CD4-positive, alpha-beta T cell treated with Interferon alpha-2 for 1 hour (primary cell): ENCODE data around the gene ASPM.
"Not testable (repeated sequence)": the region's sequence is repeated elsewhere in the genome, so short reads cannot be mapped to it uniquely, and the experiment has no call there.

Experiments used
- DNase-seq, 2 donors: peaks; one replicate each; pipeline ENCODE4 v3.0.0-alpha.2; 2020 to 2022

The ASPM gene

DNA sequence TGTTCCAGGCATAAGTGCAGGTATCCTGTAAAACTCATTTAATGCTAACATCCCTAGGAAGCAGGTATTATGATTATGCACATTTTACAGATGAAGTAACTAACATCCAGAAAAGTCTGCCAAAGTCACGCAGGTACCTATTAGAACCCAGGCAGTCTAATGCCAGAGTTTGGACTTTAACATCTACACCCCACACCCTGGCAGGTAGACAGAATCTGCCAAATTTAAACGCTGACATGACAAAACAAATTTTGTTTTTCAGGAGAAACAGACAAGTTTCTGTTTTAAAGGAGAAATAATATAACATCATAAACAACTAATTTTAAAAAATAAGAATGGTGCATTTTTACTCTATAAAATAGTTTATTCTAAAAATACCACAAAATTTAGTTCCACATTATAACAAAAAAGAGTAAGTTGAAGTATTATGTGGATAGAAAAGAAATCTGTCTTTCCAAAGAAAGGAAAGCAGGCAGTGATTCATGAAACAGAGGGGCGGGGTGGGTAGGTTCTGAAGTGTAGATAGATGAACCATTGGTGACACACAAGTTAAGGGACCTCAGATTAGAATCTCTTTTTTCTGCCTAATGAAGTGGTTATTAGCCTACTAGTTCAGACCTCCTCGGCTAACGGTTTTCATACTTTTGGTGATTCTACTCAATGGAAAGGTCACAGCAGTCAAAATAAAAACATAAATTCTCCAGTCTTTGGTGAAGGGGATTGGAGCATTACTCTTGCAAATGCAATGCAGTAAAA, 1.7 kb downstream of the ASPM start:
- peak in 1 of 2 donors; percentile 33 for DNase-seq

DNA sequence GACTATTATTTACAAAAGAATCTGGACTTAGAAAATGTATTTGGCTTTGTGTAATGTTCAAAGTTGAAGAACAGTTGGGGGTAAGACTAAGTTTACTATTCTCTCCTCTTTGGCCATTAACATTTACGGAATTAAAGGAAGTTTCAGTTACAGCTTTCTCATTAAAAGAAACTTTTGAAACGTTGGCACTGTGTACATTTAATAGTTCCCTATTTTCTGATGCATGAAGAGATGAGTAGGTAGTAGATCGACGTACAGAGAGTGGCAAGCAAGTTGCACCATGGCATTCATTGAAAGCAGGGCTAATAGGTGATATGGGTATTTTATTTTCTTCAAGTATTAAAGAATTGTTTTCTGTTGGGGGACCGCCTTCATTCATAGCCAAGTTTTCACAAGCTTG, 3.2 kb downstream of the ASPM start:
- no peak for DNase-seq

DNA sequence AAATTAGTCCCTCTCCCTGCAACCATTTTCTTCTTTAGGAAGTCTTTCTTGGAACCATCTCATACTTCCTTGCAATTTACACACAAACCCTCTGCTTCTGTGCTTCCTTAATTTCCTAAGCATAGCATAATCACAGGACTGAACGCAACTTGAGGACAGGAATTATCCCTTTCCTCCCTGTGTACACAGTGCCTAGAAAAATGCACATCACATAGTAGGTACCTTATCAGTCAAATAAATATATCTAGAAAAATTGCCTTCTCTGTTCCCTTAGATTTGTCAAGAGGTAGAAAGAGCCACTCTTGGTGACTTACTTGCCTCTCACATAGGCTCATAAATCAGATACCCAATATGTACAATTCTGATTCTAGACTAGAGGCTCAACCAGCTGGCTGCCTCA, 4.9 kb downstream of the ASPM start:
- no peak for DNase-seq

DNA sequence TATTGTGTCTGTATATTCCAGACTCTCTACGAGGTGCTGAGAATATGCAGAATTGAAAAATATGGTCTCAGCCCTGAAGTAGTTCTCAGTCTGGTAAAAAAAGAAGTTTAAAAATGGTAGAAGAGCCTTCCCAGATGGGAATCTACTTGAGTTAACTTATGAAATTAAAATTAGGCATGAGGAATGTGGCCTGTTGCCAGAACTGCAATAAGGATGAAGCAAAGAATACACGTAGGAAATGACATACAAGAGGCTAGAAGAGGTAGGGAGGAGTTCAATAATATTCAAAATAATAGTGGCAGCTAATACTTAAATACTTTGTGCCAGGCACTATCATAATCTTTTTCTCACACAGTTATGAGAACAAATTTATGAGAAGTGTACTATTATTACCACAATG, 6.3 kb downstream of the ASPM start:
- DNase-seq = no peak

DNA sequence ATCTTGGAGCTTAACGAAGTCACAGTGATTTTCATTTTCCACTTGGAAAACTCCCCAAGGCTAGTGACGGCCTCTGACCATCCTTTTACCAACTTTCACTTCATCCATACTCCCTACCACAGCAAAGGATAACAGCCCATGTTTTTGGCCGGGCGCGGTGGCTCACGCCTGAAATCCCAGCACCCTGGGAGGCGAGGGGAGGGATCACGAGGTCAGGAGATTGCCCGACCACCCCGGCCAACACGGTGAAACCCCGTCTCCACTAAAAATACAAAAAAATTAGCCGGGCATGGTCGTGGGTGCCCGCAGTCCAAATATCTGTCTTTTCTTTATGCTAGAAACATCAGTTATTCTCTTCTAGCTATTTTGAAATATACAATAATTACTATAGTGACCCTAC, 7.3 kb downstream of the ASPM start:
- no peak for DNase-seq

DNA sequence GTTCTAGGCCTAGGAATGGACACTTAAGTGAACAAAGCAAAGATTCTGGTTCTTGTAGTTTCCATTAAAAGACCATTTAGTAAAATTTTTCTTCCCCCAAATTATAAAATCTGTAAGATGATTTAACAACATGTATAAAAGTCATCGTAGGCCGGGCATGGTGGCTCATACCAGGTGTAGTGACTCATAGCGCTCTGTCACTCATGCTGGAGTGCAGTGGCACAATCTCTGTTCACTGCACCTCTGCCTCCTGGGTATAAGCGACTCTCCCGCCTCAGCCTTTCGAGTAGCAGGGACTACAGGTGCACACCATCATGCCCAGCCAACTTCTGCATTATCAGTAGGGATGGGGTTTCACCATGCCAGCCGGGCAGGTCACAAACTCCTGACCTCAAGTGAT, 9.1 kb downstream of the ASPM start:
- no peak for DNase-seq

DNA sequence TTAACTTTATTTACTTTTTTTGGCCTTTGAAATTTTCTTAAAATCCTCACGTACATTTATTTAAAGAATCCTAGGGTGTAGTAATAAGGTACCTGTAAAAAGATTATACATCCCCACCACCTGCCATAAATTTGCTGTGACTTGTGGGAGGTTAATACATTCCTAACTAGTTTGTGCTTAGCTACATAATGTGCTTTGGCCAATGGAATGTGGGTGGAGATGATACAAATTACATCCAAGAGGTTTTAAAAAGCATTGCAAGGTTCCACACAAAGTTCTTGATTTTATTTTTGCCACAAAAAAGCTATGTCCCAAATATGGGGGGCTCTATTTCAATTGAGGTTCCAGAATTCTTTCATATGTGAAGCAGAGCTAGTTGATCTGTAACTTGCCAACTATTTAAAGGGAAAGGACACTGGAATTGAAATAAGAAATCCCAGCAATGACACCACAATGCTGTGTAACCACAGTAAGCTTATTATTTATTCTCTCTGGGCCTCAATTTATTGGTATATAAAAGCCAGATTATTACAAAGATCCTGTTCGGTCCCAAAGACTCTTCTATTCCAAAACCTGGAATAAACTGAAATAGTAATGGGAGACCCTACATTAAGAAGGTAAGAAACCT, 15.7 kb downstream of the ASPM start:
- DNase-seq = no peak

DNA sequence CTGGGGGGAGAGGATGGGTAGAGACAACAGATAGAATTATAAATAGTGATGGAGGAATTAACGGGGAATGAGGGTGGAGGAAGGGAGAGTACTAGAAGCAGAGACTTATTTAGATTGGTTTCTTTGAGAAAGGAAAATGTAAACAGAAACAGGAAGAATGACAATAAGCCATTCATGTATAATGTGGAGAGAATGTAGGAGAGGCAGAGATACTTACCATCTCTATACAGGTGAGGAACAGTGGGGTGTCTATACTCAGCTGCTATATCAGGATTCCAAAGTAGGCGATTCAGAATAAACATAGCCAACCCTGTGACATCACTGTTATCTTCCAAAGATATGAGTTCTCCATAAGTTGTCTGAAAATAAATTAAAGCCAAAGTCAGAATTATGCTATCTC, 16.8 kb downstream of the ASPM start:
- DNase-seq = no peak

DNA sequence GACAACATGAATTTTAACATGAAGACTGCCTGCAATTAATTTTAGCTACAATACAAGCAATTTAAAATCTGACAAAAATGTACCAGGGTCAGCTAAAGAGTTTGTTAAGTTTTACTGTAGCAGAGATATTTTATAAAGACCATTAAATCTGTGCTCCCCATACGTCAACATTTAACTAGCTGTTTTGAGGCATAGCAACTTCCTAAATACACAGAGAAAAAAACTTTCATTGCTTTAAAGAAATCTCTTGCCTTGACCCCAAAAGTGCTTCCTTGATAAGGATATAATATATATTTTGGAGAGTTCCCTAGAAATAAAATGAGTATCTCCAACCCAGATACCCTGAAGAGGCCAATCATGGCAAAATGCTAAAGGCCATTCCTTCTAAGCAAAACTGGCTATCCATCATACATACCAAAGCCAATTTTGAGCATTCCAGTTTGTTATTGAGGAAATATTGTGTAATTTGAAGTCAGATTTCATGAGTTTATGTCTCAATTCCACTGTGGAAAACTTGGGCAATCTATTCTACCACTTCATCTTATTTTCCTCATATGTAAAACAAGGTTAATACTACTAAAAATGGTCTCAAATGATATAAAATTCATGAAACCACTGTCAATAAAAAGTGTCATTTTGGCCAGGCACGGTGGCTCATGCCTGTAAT, 19.1 kb downstream of the ASPM start:
- no peak for DNase-seq

DNA sequence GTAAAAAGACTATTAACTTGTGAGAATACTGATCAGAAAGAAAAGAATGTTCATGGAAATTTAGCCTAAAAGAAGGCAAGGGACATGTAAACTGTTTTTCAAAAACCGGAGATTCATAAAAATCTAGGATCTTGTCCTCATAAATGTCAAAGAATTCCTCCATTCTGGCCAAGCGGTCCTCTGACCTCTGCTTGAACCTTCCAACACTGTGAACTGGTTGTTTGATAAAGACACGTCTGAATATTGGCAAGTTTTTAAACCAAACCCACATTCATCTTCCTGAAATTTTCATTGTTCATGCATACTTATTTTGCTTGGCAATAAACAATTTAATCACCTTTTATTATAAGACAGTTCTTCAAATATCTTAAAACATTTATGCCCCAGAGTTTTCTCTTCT, 19.8 kb downstream of the ASPM start:
- DNase-seq = no peak

DNA sequence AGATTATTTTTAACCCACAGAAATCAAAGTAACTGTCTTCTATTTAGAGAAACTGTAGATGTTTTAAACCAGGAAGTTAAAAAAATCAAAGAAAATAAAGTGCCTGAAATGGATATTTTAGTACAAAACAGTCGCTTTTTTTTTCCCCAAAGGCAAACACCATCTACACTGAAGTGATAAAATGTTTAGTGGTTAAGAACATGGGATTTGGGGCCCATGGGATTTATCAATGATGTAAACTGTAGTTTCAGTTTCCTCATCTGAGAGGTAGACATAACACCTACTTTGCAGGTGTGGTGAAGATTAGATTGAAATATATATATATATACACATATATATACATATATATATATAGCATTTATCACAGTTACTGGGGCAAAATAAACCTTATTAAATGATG, 22.1 kb downstream of the ASPM start:
- no peak for DNase-seq

DNA sequence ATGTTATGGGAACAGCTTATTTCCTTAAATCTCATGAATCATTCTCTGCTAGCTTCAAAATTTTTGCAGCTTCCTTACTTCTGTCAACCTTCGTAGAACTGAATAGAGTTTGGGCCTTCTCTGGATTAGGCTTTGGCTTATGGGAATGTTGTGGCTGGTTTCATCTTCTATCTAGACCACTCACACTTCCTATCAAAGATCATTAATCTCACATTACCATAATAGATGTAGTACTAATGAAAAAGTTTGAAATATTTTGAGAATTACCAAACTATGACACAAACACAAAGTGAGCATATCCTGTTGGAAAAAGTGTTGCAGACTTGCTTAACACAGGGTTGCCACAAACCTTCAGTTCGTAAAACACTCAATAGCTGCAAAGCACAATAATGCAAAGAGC, 30.3 kb downstream of the ASPM start:
- no peak for DNase-seq

DNA sequence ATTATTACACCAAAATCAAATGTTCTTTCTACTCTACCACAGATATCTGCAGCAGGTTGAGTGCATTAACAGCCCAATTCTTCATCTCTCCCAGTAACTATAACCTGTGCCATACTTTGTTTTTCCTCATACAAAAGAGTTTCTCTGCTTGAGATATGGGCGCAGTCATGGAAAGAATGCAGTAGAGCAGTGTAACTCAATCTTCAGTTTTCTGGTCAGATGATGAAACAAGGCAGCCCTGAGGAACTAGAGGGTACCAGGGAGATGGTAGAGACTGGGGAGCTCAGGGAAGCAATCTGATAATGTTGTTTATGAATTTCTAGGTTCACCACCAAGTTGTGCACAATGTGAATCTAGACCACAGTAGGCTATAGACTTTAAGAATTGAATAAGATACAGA, 39.6 kb downstream of the ASPM start:
- DNase-seq = no peak

DNA sequence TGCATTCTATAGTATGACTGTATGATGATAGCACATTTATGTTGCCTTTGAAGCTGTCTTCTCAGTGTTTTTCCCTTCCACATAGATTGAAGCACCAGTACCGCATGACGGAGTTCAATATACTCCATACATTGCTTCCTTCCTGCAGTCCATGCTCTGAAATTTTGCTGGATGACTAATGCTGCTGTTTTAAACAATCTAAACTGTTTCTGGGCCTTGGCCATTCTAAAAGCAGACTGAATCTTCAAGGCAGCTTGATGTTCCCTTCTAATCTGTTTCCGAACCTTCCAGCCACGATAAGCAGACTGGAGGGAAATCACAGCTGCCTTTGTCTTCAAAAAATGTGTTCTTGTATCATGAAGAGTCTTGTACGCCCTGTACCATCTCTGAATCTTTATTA, 43.2 kb downstream of the ASPM start:
- no peak for DNase-seq

DNA sequence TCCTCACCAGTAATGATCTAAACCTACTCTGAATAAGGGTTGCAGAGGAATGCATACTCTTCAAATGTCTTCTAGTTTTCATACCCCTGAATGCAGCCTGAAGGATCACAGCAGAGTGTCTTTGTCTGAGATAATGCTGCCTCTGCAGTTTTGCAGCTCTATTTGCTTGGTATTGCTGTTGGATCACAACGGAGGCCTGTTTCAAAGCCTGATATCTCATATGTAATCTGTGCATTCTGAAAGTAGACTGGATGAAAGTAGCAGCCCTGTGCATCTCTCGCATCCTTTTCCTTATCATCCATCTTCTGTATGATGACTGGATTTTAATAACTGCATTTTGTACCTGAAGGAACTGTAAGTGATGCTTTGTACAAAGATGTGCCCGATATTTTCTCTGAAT, 44.5 kb downstream of the ASPM start:
- no peak for DNase-seq

DNA sequence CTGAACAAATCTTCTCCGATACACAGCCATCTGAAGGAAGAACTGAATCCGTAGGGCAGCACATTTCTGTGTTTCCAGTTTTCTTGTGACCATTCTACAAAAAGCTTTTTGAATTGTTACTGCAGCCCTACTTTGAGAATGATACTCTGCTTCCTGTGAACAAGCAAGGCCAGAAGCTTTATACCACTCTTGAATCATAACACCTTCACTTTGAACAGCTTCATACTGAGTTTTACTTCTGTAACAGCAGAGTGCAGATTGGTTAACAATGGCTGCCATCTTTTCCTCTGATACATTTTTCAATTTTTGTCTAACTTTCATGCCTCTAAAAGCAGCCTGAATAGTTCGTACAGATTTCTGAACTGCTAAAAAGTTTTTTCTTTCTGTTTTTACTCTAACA, 45.8 kb downstream of the ASPM start:
- no peak for DNase-seq

DNA sequence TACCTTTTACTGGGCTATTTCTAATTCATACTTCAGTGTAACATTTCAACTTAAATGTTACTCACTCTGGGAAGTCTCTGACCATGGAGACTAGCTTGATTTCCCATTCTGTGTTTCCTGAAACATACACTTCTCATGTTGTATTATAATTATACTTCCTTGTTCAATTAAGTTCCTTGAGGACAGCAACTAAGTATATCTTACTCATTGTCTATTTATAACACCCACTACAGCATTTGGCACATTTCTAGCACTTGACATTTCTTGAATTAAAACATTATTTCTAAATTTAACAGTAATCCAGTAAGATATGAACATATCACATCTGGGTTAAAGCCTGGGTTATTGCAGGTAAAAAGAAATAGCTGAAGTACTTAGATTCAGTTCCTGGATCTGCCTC, 47.0 kb downstream of the ASPM start:
- DNase-seq = no peak

DNA sequence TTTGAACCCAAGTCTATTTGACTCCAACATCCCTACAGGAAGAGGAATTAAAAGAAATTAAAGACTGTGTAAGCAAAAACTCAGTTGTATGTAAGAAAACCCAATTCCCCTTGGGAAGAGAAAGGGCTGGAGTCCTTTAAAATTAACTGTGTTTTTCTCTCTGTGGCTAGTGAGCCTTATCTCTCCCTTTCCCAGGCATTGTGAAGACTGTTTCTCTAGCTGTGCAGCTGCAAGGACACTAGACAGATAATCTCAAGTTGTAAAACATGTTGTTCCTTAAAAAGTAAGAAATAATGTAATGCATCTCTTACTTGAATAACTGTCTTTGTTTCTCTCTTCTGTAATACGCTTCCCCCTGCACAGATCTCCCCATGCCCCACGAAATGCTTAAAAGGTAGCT, 49.5 kb downstream of the ASPM start:
- DNase-seq = not testable (repeated sequence)

DNA sequence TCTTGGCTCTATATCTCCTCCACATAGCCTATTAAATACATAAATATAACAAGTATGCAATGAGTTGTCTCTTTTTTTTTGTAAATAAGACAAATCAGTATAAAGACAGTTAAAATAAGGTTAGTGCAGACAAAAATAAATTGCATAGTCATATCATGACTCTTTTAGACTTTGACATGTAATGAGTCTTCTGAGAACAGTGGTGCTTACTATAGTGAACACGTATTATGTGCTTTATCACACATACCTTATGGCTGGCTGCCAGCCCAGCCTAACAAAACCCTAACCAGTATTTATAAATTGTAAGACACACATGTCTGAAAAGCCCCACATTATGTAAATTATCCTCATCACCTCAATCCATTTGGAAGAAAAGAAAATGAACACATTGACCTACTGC, 50.3 kb downstream of the ASPM start:
- DNase-seq = no peak

DNA sequence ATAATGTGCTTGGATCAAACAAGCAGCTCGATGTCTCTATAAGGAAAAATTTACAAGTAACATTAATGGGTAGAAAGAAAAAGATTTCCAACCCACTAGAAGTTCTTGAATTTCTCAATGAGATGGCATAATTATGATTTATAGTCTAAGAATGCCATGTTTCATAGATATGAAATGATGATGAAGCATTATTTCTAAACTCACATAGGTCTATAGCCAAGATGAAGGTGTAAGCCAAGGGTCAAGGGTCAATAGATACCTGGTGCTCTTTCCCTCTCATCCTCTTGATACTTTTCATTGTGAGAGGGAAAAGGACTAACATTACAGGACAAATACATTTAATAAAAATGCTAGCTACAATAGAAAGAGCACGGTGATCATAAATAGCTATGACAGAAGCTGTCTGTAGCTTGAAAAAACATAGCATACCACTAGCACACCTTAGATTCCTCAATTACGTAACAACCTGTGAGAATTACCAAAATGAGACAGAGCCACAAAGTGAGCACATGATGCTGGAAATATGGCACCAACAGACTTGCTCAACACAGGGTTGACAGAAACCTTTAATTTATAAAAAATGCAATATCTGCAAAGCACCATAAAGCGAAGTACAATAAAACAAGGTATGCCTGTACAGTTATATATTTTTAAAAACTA, 53.1 kb downstream of the ASPM start:
- DNase-seq = no peak

DNA sequence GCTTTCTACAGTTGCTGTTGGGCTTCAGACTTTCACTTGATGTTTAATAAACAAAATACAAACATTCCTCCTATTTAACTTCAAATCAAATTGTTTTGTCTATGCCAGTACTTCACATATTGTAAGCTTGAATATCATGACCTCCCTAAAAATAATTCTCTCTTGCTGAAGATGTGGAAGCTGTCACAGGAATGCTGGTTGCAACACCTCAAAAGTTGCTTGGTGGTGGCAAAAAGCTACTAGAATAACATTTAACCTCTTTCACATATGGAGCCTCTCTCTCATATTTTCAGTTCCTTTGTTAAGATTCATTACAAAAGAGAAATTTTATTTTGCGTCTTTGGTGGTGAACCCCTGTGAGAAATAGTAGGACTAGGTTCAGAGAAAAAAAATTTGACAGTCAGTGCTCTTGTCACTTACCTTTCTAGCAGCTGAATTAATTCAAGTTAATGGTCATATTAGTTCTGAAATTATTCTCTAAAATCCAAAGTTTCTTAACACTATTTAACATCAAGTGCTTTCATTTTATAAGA, 53.9 kb downstream of the ASPM start:
- no peak for DNase-seq

DNA sequence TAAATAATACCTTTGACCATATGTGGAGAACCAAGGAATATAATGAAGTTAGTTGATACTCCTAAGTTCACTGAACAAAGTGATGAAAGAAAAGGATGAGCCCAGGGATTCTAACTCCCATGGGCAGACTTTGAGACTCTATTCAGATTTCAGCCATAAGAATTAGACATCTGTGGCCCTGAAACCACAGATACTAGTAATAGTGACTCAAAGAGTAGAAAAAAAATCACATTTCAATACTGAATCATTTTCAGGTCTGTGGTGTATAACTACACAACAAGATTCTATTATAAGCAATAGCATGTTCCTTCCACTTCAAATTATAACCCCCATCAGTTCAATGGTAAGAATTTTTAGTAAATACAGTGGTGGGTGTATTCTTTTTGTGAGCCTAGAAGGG, 63.0 kb downstream of the ASPM start:
- DNase-seq = no peak

DNA sequence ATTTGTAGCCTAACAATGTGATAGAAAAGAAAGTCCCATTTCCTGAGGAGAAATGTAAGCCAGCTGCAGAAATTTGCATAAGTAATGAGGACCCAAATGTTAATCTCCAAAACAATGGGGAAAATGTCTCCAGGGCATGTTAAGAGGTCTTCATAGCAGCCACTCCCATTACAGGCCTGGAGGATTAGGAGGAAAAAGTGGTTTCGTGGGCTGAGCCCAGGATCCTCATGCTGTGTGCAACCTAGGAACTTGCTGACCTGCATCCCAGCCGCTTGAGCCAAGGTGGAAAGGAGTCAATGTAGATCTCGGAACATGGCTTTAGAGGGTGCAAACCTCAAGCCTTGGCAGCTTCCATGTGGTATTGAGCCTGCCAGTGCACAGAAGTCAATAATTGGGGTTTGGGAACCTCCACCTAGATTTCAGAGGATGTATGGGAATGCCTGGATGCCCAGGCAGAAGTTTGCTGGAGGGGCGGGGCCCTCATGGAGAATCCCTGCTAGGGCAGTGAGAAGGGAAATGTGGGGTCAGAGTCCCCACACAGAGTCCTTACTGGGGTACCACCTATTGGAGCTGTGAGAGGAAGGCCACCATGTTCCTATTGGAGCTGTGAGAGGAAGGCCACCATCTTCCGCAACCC, 65.2 kb downstream of the ASPM start:
- DNase-seq = no peak
